Activated T-cell treated with anti-CD3 and anti-CD28 coated beads, Interleukin-2, amount 50 U/mL, for 1 hour (primary cell): Measurements from ENCODE around the gene SEMA4F.

Experiments used
- DNase-seq: peaks from one replicate; pipeline ENCODE4 v3.0.0-alpha.2; 2020

Gene SEMA4F

DNA sequence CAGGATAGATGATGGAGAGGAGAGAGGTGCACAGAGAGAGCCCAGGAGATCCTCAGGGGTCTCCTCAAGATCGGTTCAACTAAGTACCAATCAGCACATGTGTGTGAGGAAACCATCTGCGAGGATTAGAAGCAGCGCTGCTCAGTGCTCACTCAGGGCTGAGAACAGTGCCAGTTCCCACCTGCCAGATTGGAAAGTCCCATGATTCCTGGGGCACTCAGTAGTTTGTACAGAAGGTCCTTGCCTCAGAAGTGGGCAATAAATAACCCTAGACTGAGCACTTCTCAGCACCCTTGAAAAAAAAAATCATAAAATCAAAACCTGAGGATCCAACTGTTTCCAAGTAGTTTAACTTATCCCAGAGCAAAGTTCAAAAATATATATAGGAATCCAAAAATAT lies 53.8 kb downstream of the SEMA4F start:
- DNase-seq = no peak

GRCh38 chr2:74708296-74708695 lies 54.2 kb downstream of the SEMA4F start:
- DNase-seq = no peak

DNA sequence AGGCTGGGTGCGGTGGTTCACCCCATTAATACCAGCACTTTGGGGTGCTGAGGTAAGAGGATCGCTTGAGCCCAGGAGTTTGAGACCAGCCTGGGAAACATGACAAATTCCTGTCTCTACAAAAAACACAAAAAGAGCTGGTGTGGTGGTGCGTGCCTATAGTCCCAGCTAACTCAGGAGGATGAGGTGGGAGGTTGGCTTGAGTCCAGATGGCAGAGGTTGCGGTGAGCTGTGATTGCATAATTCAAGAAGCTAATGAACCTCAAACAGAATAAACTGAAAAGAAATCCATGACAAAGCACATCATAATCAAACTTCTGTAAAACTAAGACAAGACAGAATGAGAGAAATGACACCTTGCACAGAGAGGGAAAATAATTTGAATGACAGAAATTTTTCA lies 54.8 kb downstream of the SEMA4F start:
- DNase-seq = no peak

- DNase-seq = no peak
Observed at GRCh38 chr2:74712223-74713053, 58.4 kb downstream of the SEMA4F start.

DNA sequence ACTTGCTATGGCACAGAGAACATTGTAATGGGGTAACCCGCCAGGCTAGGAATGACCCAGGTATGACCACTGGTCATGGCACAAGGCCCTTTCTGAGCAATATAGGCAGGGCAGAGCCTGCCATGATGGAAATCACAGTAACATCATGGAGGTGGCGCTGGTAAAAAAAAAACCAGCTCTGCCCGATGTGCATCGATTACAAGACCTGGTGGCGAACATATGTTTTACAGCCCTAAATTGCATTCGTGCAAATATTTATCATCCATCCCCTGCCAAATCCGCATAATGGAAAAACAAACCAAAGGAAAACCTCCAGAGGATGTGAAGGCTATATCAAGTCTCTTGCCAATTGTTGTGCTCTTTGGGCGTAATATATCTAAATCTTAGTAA lies 60.6 kb downstream of the SEMA4F start:
- no peak for DNase-seq

DNA sequence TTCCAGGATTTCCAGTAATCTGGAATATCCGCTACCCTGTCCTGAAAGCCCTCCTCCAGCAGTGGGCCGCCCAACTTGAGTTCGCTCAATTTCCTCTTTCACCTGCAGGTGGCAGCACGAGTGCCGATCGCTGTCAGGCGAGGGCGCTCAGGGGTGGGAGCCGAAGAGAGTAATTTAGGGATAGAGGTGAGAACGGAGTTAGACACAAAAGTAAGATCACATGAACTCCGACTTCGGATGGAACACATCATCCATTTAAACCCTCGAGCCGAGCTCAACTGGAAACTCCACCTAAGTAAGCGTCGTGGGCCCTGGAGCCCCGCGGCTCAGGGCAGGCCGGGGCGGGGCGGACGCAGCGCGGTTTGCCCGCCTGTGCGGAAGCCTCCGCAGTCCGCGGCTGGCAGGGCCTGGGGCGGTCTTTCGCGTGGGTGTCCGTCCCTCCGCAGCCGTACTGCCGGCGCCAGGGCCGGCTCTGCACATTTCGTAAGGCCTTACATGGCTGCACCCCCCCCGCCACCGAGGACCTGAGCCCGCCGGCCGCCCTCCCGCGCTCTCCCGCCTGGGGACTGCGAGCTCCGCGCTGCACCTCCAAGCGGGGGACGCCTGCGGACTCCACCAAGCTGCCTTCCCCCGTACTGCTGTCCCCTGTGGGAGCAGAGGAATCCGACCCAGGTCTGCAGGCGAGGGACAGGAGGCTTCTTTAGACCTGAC lies 61.2 kb downstream of the SEMA4F start:
- peak; percentile 83 for DNase-seq

GRCh38 chr2:74715880-74716279 lies 61.8 kb downstream of the SEMA4F start:
- no peak for DNase-seq

GRCh38 chr2:74719066-74719465 lies 65.0 kb downstream of the SEMA4F start:
- DNase-seq = no peak

DNA sequence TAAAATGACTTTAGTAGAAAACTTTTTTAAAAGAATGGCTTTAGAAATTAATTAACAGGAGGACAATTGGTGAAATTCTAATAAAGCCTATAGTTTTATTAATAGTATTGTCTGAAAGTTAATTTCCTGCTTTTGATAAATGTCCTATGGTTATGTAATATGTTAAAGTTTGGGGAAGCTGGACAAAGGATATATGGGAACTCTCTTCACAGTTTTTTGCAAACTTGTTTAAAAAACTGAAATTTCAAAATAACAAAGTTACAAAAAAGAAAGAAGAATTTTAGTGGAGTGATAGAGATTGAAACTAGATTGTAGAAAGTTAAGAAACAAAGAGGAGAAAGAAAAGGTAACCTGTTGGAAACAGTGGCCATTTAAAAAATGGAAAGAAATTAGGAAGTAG lies 67.3 kb downstream of the SEMA4F start:
- DNase-seq = no peak

- DNase-seq = no peak
Observed at GRCh38 chr2:74724496-74724895, 70.4 kb downstream of the SEMA4F start.

DNA sequence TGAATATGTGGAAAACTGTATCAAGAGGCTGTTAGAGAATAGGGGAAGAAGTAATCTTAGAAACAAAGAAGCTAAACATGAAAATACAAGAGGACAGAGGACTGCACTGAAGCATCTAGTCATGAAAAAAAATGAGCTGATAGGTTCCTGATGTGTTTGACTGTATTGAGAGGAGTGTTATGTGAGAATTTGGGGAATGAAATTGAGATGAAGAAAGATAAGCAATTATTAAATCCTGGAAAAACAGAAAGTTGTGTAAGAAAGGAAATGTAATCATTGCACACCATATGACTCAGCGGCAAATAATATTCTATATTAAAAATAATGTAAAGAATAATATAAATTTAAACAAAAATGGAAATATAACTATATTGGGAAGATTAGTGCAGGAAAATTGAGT lies 71.2 kb downstream of the SEMA4F start:
- DNase-seq = no peak

GRCh38 chr2:74728842-74729241 lies 74.8 kb downstream of the SEMA4F start:
- no peak for DNase-seq

GRCh38 chr2:74730530-74730929 lies 76.5 kb downstream of the SEMA4F start:
- DNase-seq = no peak
